Measurements from ENCODE around the gene PNKD.

PNKD gene

DNA sequence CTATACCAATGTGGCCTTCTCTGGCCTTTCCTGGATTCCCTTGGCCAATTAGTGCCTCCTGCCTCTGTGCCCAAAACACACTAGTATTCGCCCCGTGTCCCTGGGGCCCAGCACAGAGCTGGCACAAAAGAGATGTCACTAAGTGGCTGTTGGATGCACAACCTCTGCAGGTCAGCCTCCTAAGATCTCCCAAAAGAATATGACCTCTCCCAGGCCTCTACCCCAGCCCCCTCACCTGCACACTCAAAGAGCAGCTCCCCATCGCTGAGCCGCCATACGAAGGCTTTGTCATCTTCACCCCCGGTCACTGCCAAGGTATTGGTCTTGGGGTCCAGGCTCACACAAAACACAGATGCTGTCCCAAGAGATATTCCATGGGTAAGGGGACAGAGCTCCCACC, 3.1 kb upstream of the PNKD start:
- peaks cover 24% of the 10 kb centered on the region for H4K20me1 ChIP-seq (ENCODE audit: insufficient read depth, low read length, poor library complexity, severe bottlenecking)
- H3K9ac ChIP-seq (ENCODE audit: low read depth, low read length, poor library complexity, severe bottlenecking) = no peak overlapping the region
- H3K4me2 ChIP-seq (ENCODE audit: low read depth, low read length, poor library complexity, severe bottlenecking) = peak overlapping the region; percentile 14

DNA sequence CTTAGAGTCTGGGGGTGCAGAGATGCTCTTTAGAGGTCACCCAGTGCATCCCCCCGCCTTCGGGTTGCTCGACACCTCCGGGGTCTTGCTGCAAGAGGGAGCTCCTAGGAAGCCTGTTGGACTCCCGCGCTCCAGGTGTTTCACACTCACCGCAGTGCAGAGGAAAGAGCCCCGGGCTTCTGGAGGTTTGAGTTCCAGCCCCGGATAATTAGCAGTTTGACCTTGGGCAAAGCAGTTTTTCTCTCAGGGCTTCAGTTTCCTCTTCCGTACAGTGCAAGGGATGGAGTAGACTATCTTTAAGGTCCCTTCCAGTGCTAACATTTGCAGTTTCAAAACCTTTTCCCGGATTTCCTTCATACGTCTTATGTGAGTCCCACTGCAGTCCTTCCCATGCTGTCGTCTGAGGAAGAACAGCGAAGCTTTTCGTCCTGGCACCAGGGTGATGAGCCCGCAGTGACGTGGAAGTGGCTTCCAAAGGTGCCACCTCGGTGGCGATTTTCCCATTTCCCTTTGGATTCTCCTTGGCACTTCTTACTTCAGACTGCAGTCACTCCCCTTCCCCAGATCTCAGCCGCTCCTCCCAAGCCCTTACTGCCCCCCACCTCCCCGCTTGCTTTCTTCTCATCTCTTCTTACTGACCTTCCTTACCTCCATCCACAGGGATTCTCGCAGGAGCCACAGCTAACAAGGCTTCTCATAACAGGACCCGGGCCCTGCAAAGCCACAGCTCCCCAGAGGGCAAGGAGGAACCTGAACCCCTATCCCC, 585 bp downstream of the PNKD start:
- TF ChIP-seq, protein P1, sequence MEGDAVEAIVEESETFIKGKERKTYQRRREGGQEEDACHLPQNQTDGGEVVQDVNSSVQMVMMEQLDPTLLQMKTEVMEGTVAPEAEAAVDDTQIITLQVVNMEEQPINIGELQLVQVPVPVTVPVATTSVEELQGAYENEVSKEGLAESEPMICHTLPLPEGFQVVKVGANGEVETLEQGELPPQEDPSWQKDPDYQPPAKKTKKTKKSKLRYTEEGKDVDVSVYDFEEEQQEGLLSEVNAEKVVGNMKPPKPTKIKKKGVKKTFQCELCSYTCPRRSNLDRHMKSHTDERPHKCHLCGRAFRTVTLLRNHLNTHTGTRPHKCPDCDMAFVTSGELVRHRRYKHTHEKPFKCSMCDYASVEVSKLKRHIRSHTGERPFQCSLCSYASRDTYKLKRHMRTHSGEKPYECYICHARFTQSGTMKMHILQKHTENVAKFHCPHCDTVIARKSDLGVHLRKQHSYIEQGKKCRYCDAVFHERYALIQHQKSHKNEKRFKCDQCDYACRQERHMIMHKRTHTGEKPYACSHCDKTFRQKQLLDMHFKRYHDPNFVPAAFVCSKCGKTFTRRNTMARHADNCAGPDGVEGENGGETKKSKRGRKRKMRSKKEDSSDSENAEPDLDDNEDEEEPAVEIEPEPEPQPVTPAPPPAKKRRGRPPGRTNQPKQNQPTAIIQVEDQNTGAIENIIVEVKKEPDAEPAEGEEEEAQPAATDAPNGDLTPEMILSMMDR (conservative IDR thresholded peaks at IDR 0.05; ENCODE audit: low read length) = no peak
- no peak for TF ChIP-seq EZH2phosphoT487 (IDR thresholded peaks at IDR 0.05; ENCODE audit: borderline replicate concordance)
- Histone ChIP-seq H2AFZ (ENCODE audit: low read length) (peak overlapping the region; percentile 66), H3K4me1 (ENCODE audit: insufficient read depth, low read length, poor library complexity, severe bottlenecking) (peaks cover 31% of the 10 kb centered on the region), H3K79me2 (ENCODE audit: insufficient read depth, low read length) (peaks cover 39% of the 10 kb centered on the region), H3K9me2 (replicated peaks; ENCODE audit: low read depth, low read length) (no peaks in the 10 kb centered on the region), H3K4me3 (ENCODE audit: low read length, poor library complexity, severe bottlenecking) (peak overlapping the region; percentile 84), H3K27me3 (ENCODE audit: insufficient read depth, low read length, poor library complexity, severe bottlenecking) (no peaks in the 10 kb centered on the region), H3K9ac (ENCODE audit: low read depth, low read length, poor library complexity, severe bottlenecking) (peak overlapping the region; percentile 76), H4K20me1 (ENCODE audit: insufficient read depth, low read length, poor library complexity, severe bottlenecking) (peaks cover 20% of the 10 kb centered on the region), H3K4me2 (ENCODE audit: low read depth, low read length, poor library complexity, severe bottlenecking) (peak overlapping the region; percentile 88), H3F3A (ENCODE audit: low read depth) (no peaks in the 10 kb centered on the region), H3K36me3 (ENCODE audit: insufficient read depth, low read length) (peaks cover 22% of the 10 kb centered on the region; the same call in 1 of the 2 replicates), H3K9me3 (ENCODE audit: insufficient read depth, low read depth, low read length) (no peaks in the 10 kb centered on the region)

More for the DNA sequence above, 3.1 kb upstream of the PNKD start:
- Histone ChIP-seq H3K9me2 (replicated peaks; ENCODE audit: low read depth, low read length) (no peaks in the 10 kb centered on the region), H3K36me3 (ENCODE audit: insufficient read depth, low read length) (peaks cover 15% of the 10 kb centered on the region; the same call in 1 of the 2 replicates), H3K4me1 (ENCODE audit: insufficient read depth, low read length, poor library complexity, severe bottlenecking) (peaks cover 24% of the 10 kb centered on the region), H3K27me3 (ENCODE audit: insufficient read depth, low read length, poor library complexity, severe bottlenecking) (no peaks in the 10 kb centered on the region), H2AFZ (ENCODE audit: low read length) (no peak overlapping the region), H3F3A (ENCODE audit: low read depth) (no peaks in the 10 kb centered on the region), H3K79me2 (ENCODE audit: insufficient read depth, low read length) (peaks cover 39% of the 10 kb centered on the region), H3K4me3 (ENCODE audit: low read length, poor library complexity, severe bottlenecking) (no peak overlapping the region), H3K9me3 (ENCODE audit: insufficient read depth, low read depth, low read length) (no peaks in the 10 kb centered on the region)
- TF ChIP-seq, protein P1 (conservative IDR thresholded peaks at IDR 0.05; ENCODE audit: low read length) = no peak

DNA sequence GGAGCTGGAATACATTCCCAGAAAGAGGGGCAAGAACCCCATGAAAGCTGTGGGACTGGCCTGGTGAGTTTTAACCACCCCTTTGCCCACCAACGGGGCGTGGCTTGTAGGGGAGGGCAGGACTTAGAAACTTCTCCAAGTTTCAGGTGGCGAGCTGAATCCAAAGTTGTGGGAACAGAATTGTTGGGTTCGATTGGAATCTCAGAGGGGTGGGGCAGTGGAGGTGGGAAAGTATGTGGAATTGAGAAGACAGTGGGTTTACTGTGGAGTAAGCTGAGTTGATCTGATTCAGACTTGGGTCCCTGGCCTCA, 1.1 kb downstream of the PNKD start:
- peak overlapping the region; percentile 76 for H3K9ac ChIP-seq (ENCODE audit: low read depth, low read length, poor library complexity, severe bottlenecking)
- no peaks in the 10 kb centered on the region for H3K9me3 ChIP-seq (ENCODE audit: insufficient read depth, low read depth, low read length)
- peaks cover 39% of the 10 kb centered on the region for H3K79me2 ChIP-seq (ENCODE audit: insufficient read depth, low read length)
- TF ChIP-seq, protein P1 (conservative IDR thresholded peaks at IDR 0.05; ENCODE audit: low read length) = no peak
- TF ChIP-seq EZH2phosphoT487 (IDR thresholded peaks at IDR 0.05; ENCODE audit: borderline replicate concordance) = no peak
- no peaks in the 10 kb centered on the region for H3F3A ChIP-seq (ENCODE audit: low read depth)
- peaks cover 20% of the 10 kb centered on the region for H4K20me1 ChIP-seq (ENCODE audit: insufficient read depth, low read length, poor library complexity, severe bottlenecking)
- H3K27me3 ChIP-seq (ENCODE audit: insufficient read depth, low read length, poor library complexity, severe bottlenecking) = no peaks in the 10 kb centered on the region
- peak overlapping the region; percentile 84 for H3K4me3 ChIP-seq (ENCODE audit: low read length, poor library complexity, severe bottlenecking)
- peak overlapping the region; percentile 88 for H3K4me2 ChIP-seq (ENCODE audit: low read depth, low read length, poor library complexity, severe bottlenecking)
- no peak overlapping the region for H2AFZ ChIP-seq (ENCODE audit: low read length)
- no peaks in the 10 kb centered on the region for H3K9me2 ChIP-seq (replicated peaks; ENCODE audit: low read depth, low read length)
- peaks cover 19% of the 10 kb centered on the region; the same call in 1 of the 2 replicates for H3K36me3 ChIP-seq (ENCODE audit: insufficient read depth, low read length)
- H3K4me1 ChIP-seq (ENCODE audit: insufficient read depth, low read length, poor library complexity, severe bottlenecking) = peaks cover 31% of the 10 kb centered on the region
